HCT116 (cell line): ENCODE measurements around the gene SSTR5. TPM values are rescaled to one million over a fixed set of nuclear protein-coding genes. Genes with fewer than 3 reads are reported as not detected.

Experiments used
- ATAC-seq: fragments of 200-7000 bp; cut with Tn5 transposase; 2 replicates; pipeline ENCODE4 v1.9.1; 2020; ENCODE audit warnings: mild to moderate bottlenecking, moderate library complexity
- BruUV-seq: library from RNA; stranded (reverse); fragments of 400-500 nt; replicated peaks from 2 replicates; lab custom pipeline; 2021; lab: Mats Ljungman, UMichigan
- CTCF ChIA-PET: fragments of 300-600 bp; sonication (Branson Sonifier 250); formaldehyde crosslinking; loops from one replicate; lab custom pipeline; 2021; ENCODE audit warnings: antibody characterized with exemption; lab: Charles Lee
- POLR2A ChIA-PET: fragments of 300-600, 350-600 bp; sonication (Branson Sonifier 250); formaldehyde crosslinking; loops from one replicate; lab custom pipeline; 2021; ENCODE audit warnings: antibody characterized with exemption; lab: Charles Lee
- RAD21 ChIA-PET, 2 experiments: fragments of 300-600 bp; sonication (Branson Sonifier 250); formaldehyde crosslinking; loops; one replicate each; lab custom pipeline; 2023; ENCODE audit warnings: low total read pairs in 2 of 2; ENCODE audit not compliant: uncharacterized antibody in 2 of 2, unreplicated experiment in 2 of 2, low non-redundant PET in 1 of 2; lab: Charles Lee
- DNase-seq: peaks from one replicate; pipeline ENCODE4 v3.0.0-alpha.2; 2010; ENCODE audit warnings: low read depth, low spot score
- H2AFZ ChIP-seq: fragments of 200-600 bp; shearing (Covaris generic), sonication (generic); 2 replicates; pipeline ENCODE4 v1.6.1; 2017; ENCODE audit warnings: low read depth, mixed run types, mixed read lengths, antibody characterized with exemption, low read length; ENCODE audit not compliant: poor library complexity, severe bottlenecking
- H3K27ac ChIP-seq: 2 replicates; pipeline ENCODE4 v1.5.1; 2012; ENCODE audit warnings: low read depth, low read length
- H3K27me3 ChIP-seq: fragments of 200-600 bp; sonication (generic); 2 replicates; pipeline ENCODE4 v1.6.1; 2016; ENCODE audit warnings: mixed run types, low read length, mixed read lengths; ENCODE audit not compliant: insufficient read depth
- H3K36me3 ChIP-seq, 2 experiments: fragments of 200-500 bp in 1 of 2; fragments of 200-600 bp in 1 of 2; sonication (Bioruptor generic) in 1 of 2; sonication (generic) in 1 of 2; 2 replicates each; pipeline versions ENCODE4 v1.5.1 to v1.6.1; 2014 to 2016; ENCODE audit warnings: low read length in 2 of 2, inconsistent platforms in 1 of 2, mixed read lengths in 1 of 2, mixed run types in 1 of 2; ENCODE audit not compliant: insufficient read depth in 2 of 2, control insufficient read depth in 1 of 2
- H3K4me1 ChIP-seq, 2 experiments: fragments of 200-600 bp in 1 of 2; sonication (generic) in 1 of 2; 2 replicates each; pipeline versions ENCODE4 v1.5.1 to v1.6.1; 2012 to 2017; ENCODE audit warnings: low read length in 2 of 2, inconsistent platforms in 1 of 2, mild to moderate bottlenecking in 1 of 2, mixed read lengths in 1 of 2, mixed run types in 1 of 2, moderate library complexity in 1 of 2; ENCODE audit not compliant: insufficient read depth in 2 of 2, control insufficient read depth in 1 of 2
- H3K4me2 ChIP-seq: fragments of 200-600 bp; sonication (generic); 2 replicates; pipeline ENCODE4 v1.6.1; 2017; ENCODE audit warnings: mixed run types, low read length, mixed read lengths
- H3K4me3 ChIP-seq, 2 experiments: fragments of 200-600 bp in 1 of 2; sonication (generic) in 1 of 2; replicated peaks in 1 of 2; 2 replicates each; pipeline ENCODE4 v1.5.1; 2011 to 2016; ENCODE audit warnings: low read length in 2 of 2, control low read depth in 1 of 2, low read depth in 1 of 2, mild to moderate bottlenecking in 1 of 2, mixed read lengths in 1 of 2, mixed run types in 1 of 2
- H3K79me2 ChIP-seq: fragments of 200-600 bp; sonication (generic); 2 replicates; pipeline ENCODE4 v1.6.1; 2017; ENCODE audit warnings: mild to moderate bottlenecking, mixed run types, low read length, moderate library complexity, mixed read lengths; ENCODE audit not compliant: insufficient read depth
- H3K9ac ChIP-seq: fragments of 200-600 bp; sonication (generic); 2 replicates; pipeline ENCODE4 v1.6.1; 2016; ENCODE audit warnings: low read length, mixed read lengths
- H3K9me2 ChIP-seq: fragments of 200-600 bp; sonication (generic), shearing (Covaris generic); 2 replicates; pipeline ENCODE4 v1.6.1; 2017; ENCODE audit warnings: mixed run types, mild to moderate bottlenecking, moderate library complexity; ENCODE audit not compliant: insufficient read depth
- H3K9me3 ChIP-seq, 2 experiments: fragments of 200-500 bp in 1 of 2; fragments of 200-600 bp in 1 of 2; sonication (Bioruptor generic) in 1 of 2; sonication (generic) in 1 of 2; 2 replicates each; pipeline ENCODE4 v1.6.1; 2014 to 2017; ENCODE audit warnings: low read length in 2 of 2, mixed read lengths in 2 of 2, inconsistent platforms in 1 of 2, low read depth in 1 of 2, mild to moderate bottlenecking in 1 of 2, mixed run types in 1 of 2, moderate library complexity in 1 of 2; ENCODE audit not compliant: control insufficient read depth in 1 of 2, insufficient read depth in 1 of 2
- H4K20me1 ChIP-seq: fragments of 200-600 bp; sonication (generic), shearing (Covaris generic); 2 replicates; pipeline ENCODE4 v1.6.1; 2017; ENCODE audit warnings: mixed run types, mild to moderate bottlenecking, moderate library complexity; ENCODE audit not compliant: insufficient read depth
- ELF1 ChIP-seq: IDR thresholded peaks from 2 replicates; pipeline ENCODE4 v1.6.1; 2012; ENCODE audit warnings: low read depth, borderline replicate concordance
- FOSL1 ChIP-seq: IDR thresholded peaks from 2 replicates; pipeline ENCODE4 v1.6.1; 2012; ENCODE audit warnings: low read depth
- POLR2A ChIP-seq: IDR thresholded peaks from 2 replicates; pipeline ENCODE4 v1.7.0; 2011; ENCODE audit warnings: borderline replicate concordance; ENCODE audit not compliant: insufficient read depth, insufficient read length; ENCODE audit errors: extremely low read depth
- SRF ChIP-seq: IDR thresholded peaks from 2 replicates; pipeline ENCODE4 v1.6.1; 2012; ENCODE audit warnings: low read depth
- ZFX ChIP-seq: fragments of 450-650 bp; IDR thresholded peaks from 2 replicates; pipeline ENCODE4 v1.6.1; 2017
- ZNF274 ChIP-seq: fragments of 200-500 bp; sonication (Bioruptor generic); IDR thresholded peaks from 2 replicates; pipeline ENCODE4 v1.6.1; 2014; ENCODE audit warnings: mild to moderate bottlenecking, low read depth, low read length, inconsistent platforms
- intact Hi-C: fragments of 100-400 bp; cut with micrococcal nuclease; formaldehyde crosslinking; loops from 2 replicates; pipeline ENCODE4 v1.10.0; 2022
- total RNA-seq: library from RNA; stranded (reverse); gene quantifications from one replicate; pipeline ENCODE4 v1.2.1, GENCODE V29; 2021; ENCODE audit not compliant: unreplicated experiment
- TF ChIP-seq, protein P1 (sequence below), 3 experiments: fragments of 200-600 bp in 1 of 3; sonication (generic) in 1 of 3; IDR thresholded peaks in 2 of 3; conservative IDR thresholded peaks in 1 of 3; 2 replicates each; pipeline ENCODE4 v1.5.1; 2012 to 2017; ENCODE audit warnings: low read depth in 2 of 3, low read length in 2 of 3, antibody characterized with exemption in 1 of 3, borderline replicate concordance in 1 of 3, control low read depth in 1 of 3, mild to moderate bottlenecking in 1 of 3, mixed read lengths in 1 of 3, mixed run types in 1 of 3, moderate library complexity in 1 of 3; ENCODE audit not compliant: insufficient read depth in 1 of 3

The SSTR5 gene
- total RNA-seq, 1 experiment from 2014 or later: 7.2 TPM

DNA sequence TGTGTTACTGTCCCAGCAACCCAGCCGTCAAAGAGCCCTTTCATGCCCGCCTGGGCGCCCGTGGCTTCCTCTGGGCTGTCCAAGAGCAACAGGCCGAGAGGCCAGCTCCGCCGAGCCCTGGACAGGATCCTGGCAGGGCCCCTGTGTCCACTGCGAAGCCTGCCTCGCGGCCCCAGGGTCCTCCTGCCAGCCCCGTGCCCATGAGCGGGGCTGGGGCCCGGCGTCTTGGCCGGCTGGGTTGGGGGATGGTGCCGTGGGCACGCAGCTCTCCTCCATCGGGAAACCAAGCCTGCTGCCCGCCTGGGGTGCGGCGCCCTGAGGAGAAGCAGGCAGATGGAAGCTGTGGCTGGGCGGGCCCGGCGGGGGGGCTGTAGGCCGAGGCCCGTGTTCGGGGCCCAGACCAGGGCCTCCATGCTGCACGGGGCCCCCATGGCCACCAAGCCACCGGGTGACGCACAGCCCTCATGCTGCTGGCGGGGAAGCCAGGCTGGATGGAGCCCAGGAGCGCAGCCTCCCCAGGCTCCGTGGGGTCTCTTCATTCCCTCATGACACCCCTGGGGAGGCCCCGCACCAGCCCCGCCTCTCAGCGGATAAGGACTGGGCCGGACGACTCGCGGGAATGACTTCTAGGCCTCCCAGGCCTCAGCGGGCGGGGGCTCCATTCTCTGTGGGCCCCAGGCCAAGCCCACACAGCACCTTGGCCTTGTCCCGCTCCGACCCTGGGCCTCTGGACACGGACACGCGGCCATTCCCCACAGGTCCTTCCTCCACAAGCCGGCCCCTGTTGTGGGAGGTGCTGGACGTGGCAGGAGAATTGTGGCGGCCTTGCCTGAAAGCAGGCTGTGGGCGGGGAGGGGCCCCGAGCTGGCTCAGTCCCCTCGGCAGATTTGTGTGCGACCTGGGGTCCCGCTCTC, 23.9 kb downstream of the SSTR5 start, which contains the start of gene C1QTNF8:
Gene C1QTNF8, minus strand, starts transcription at position 76 of the 914 bp plus-strand sequence. CDS start 1,322 bp downstream, outside the sequence.
- no peak for ATAC-seq
- RAD21 ChIA-PET: no interaction called here
- no peaks in the 10 kb centered on the region for H3K9me2 ChIP-seq
- intact Hi-C loops: no loop called here
- peaks cover 24 to 64% of the 10 kb centered on the region in 2 experiments for H3K4me1 ChIP-seq
- 0 out of 2 replicates have a peak within 1 kb of the TSS, but pooled peaks have one; percentile 21 for H3K4me2 ChIP-seq
- DNase-seq: no peak
- TF ChIP-seq ELF1 (no peak), ZFX (peak; percentile 72; the same call in 1 of the 2 replicates)
- CTCF ChIA-PET: no interaction called here
- H3K79me2 ChIP-seq: no peaks in the 10 kb centered on the region
- H3K9me3 ChIP-seq: no peaks in the 10 kb centered on the region
- H3K27me3 ChIP-seq: no peaks in the 10 kb centered on the region
- H2AFZ ChIP-seq: no peak within 1 kb of the TSS
- H3K9ac ChIP-seq: no peak within 1 kb of the TSS
- no TSS peak for BruUV-seq
- no peaks in the 10 kb centered on the region for H4K20me1 ChIP-seq
- H3K27ac ChIP-seq: no peak within 1 kb of the TSS; the same call in 1 of the 2 replicates
- POLR2A ChIA-PET: no interaction called here
- no peaks in the 10 kb centered on the region for H3K36me3 ChIP-seq
- H3K4me3 ChIP-seq: no peak within 1 kb of the TSS

- H3K4me3 ChIP-seq: no peak overlapping the region
- H3K27me3 ChIP-seq: no peaks in the 10 kb centered on the region
- no peaks in the 10 kb centered on the region for H3K9me3 ChIP-seq
- H2AFZ ChIP-seq: no peak overlapping the region
- H3K9ac ChIP-seq: no peak overlapping the region
- no peaks in the 10 kb centered on the region for H3K9me2 ChIP-seq
- no peak overlapping the region for H3K4me2 ChIP-seq
- no peak for DNase-seq
- peaks cover 17 to 60% of the 10 kb centered on the region in 2 experiments; a peak in 3 of 4 replicates for H3K4me1 ChIP-seq
- CTCF ChIA-PET: no interaction called here
- TF ChIP-seq ZNF274 (no peak), SRF (no peak), FOSL1 (no peak), ZFX (no peak), POLR2A (peak; percentile 6)
- TF ChIP-seq, protein P1, sequence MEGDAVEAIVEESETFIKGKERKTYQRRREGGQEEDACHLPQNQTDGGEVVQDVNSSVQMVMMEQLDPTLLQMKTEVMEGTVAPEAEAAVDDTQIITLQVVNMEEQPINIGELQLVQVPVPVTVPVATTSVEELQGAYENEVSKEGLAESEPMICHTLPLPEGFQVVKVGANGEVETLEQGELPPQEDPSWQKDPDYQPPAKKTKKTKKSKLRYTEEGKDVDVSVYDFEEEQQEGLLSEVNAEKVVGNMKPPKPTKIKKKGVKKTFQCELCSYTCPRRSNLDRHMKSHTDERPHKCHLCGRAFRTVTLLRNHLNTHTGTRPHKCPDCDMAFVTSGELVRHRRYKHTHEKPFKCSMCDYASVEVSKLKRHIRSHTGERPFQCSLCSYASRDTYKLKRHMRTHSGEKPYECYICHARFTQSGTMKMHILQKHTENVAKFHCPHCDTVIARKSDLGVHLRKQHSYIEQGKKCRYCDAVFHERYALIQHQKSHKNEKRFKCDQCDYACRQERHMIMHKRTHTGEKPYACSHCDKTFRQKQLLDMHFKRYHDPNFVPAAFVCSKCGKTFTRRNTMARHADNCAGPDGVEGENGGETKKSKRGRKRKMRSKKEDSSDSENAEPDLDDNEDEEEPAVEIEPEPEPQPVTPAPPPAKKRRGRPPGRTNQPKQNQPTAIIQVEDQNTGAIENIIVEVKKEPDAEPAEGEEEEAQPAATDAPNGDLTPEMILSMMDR (IDR thresholded peaks at IDR 0.05 in 2 of 3, conservative IDR thresholded peaks at IDR 0.05 in 1 of 3; ENCODE audit: borderline replicate concordance in 1 of 3, insufficient read depth in 1 of 3, low read depth in 2 of 3, low read length in 2 of 3): no peak
- RAD21 ChIA-PET: no interaction called here
- H3K79me2 ChIP-seq: no peaks in the 10 kb centered on the region
- no peaks in the 10 kb centered on the region for H4K20me1 ChIP-seq
- intact Hi-C loops: no loop called here
- POLR2A ChIA-PET: no interaction called here
- no peak for ATAC-seq
- no peaks in the 10 kb centered on the region for H3K36me3 ChIP-seq
- no TSS peak for BruUV-seq
- H3K27ac ChIP-seq: no peak overlapping the region
Observed at GRCh38 chr16:1097156-1097555, 24.6 kb downstream of the SSTR5 start.
